ENCODE measurements around the gene CRYBB1.
A peak's percentile ranks its signal among the peaks of the same experiment; 100 is the strongest.

The CRYBB1 gene

GRCh38 chr22:26656891-26657851 lies 39.3 kb upstream of the CRYBB1 start, which contains the start of gene MIAT:
TSS of gene MIAT (plus strand) at chr22:26657588.
- H3K4me3 ChIP-seq (ENCODE audit: low read depth, low read length) = peak within 1 kb of the TSS; percentile 86
- peaks cover 27% of the 10 kb centered on the region for H3K27me3 ChIP-seq (ENCODE audit: control insufficient read depth, insufficient read depth, low read length)
- no peaks in the 10 kb centered on the region for H3K36me3 ChIP-seq (ENCODE audit: control insufficient read depth, insufficient read depth, low read length)
- H3K9ac ChIP-seq (ENCODE audit: low read length) = peak within 1 kb of the TSS; percentile 69
- H3K9me3 ChIP-seq (ENCODE audit: control insufficient read depth, insufficient read depth, low read depth, low read length) = no peaks in the 10 kb centered on the region
- H3K4me1 ChIP-seq (ENCODE audit: control insufficient read depth, insufficient read depth, low read length) = peaks cover 18% of the 10 kb centered on the region
- 0 out of 2 replicates have a peak within 1 kb of the TSS, but pooled peaks have one; percentile 3 for H3K27ac ChIP-seq (ENCODE audit: low read depth, low read length)

- Histone ChIP-seq H3K27ac (ENCODE audit: low read depth, low read length) (no peak overlapping the region), H3K4me1 (ENCODE audit: control insufficient read depth, insufficient read depth, low read length) (peaks cover 26% of the 10 kb centered on the region), H3K9ac (ENCODE audit: low read length) (no peak overlapping the region), H3K36me3 (ENCODE audit: control insufficient read depth, insufficient read depth, low read length) (no peaks in the 10 kb centered on the region), H3K27me3 (ENCODE audit: control insufficient read depth, insufficient read depth, low read length) (peaks cover 32% of the 10 kb centered on the region), H3K9me3 (ENCODE audit: control insufficient read depth, insufficient read depth, low read depth, low read length) (no peaks in the 10 kb centered on the region), H3K4me3 (ENCODE audit: low read depth, low read length) (no peak overlapping the region)
Measured at GRCh38 chr22:26651815-26652214, 34.0 kb upstream of the CRYBB1 start.

- H3K4me1 ChIP-seq (ENCODE audit: control insufficient read depth, insufficient read depth, low read length) = peaks cover 35% of the 10 kb centered on the region
- H3K4me3 ChIP-seq (ENCODE audit: low read depth, low read length) = no peak overlapping the region
- peaks cover 28% of the 10 kb centered on the region for H3K27me3 ChIP-seq (ENCODE audit: control insufficient read depth, insufficient read depth, low read length)
Measured at GRCh38 chr22:26650722-26651421, 33.0 kb upstream of the CRYBB1 start.

GRCh38 chr22:26648528-26649388 lies 30.9 kb upstream of the CRYBB1 start:
- Histone ChIP-seq H3K9ac (ENCODE audit: low read length) (peak overlapping the region; percentile 50), H3K27me3 (ENCODE audit: control insufficient read depth, insufficient read depth, low read length) (peaks cover 23% of the 10 kb centered on the region), H3K4me3 (ENCODE audit: low read depth, low read length) (peak overlapping the region; percentile 25), H3K27ac (ENCODE audit: low read depth, low read length) (no peak overlapping the region; the same call in 1 of the 2 replicates), H3K36me3 (ENCODE audit: control insufficient read depth, insufficient read depth, low read length) (no peaks in the 10 kb centered on the region), H3K9me3 (ENCODE audit: control insufficient read depth, insufficient read depth, low read depth, low read length) (no peaks in the 10 kb centered on the region), H3K4me1 (ENCODE audit: control insufficient read depth, insufficient read depth, low read length) (peaks cover 52% of the 10 kb centered on the region)

More at GRCh38 chr22:26650722-26651421, 33.0 kb upstream of the CRYBB1 start:
- no peak overlapping the region for H3K27ac ChIP-seq (ENCODE audit: low read depth, low read length)
- H3K36me3 ChIP-seq (ENCODE audit: control insufficient read depth, insufficient read depth, low read length) = no peaks in the 10 kb centered on the region
- H3K9ac ChIP-seq (ENCODE audit: low read length) = no peak overlapping the region
- H3K9me3 ChIP-seq (ENCODE audit: control insufficient read depth, insufficient read depth, low read depth, low read length) = no peaks in the 10 kb centered on the region

- peaks cover 23% of the 10 kb centered on the region for H3K27me3 ChIP-seq (ENCODE audit: control insufficient read depth, insufficient read depth, low read length)
- H3K27ac ChIP-seq (ENCODE audit: low read depth, low read length) = peak overlapping the region; percentile 62; the same call in 1 of the 2 replicates
- peaks cover 59% of the 10 kb centered on the region for H3K4me1 ChIP-seq (ENCODE audit: control insufficient read depth, insufficient read depth, low read length)
- H3K36me3 ChIP-seq (ENCODE audit: control insufficient read depth, insufficient read depth, low read length) = no peaks in the 10 kb centered on the region
- peak overlapping the region; percentile 50 for H3K9ac ChIP-seq (ENCODE audit: low read length)
- H3K4me3 ChIP-seq (ENCODE audit: low read depth, low read length) = peak overlapping the region; percentile 25
- no peaks in the 10 kb centered on the region for H3K9me3 ChIP-seq (ENCODE audit: control insufficient read depth, insufficient read depth, low read depth, low read length)
Measured at GRCh38 chr22:26648011-26648497, 30.2 kb upstream of the CRYBB1 start.

GRCh38 chr22:26646158-26646557 lies 28.3 kb upstream of the CRYBB1 start:
- Histone ChIP-seq H3K9ac (ENCODE audit: low read length) (no peak overlapping the region), H3K9me3 (ENCODE audit: control insufficient read depth, insufficient read depth, low read depth, low read length) (no peaks in the 10 kb centered on the region), H3K4me1 (ENCODE audit: control insufficient read depth, insufficient read depth, low read length) (peaks cover 78% of the 10 kb centered on the region), H3K36me3 (ENCODE audit: control insufficient read depth, insufficient read depth, low read length) (no peaks in the 10 kb centered on the region), H3K27ac (ENCODE audit: low read depth, low read length) (no peak overlapping the region), H3K4me3 (ENCODE audit: low read depth, low read length) (no peak overlapping the region), H3K27me3 (ENCODE audit: control insufficient read depth, insufficient read depth, low read length) (peaks cover 23% of the 10 kb centered on the region)

- Histone ChIP-seq H3K4me1 (ENCODE audit: control insufficient read depth, insufficient read depth, low read length) (peaks cover 82% of the 10 kb centered on the region), H3K4me3 (ENCODE audit: low read depth, low read length) (peak overlapping the region; percentile 13; the same call in 1 of the 2 replicates), H3K36me3 (ENCODE audit: control insufficient read depth, insufficient read depth, low read length) (no peaks in the 10 kb centered on the region), H3K9ac (ENCODE audit: low read length) (no peak overlapping the region), H3K9me3 (ENCODE audit: control insufficient read depth, insufficient read depth, low read depth, low read length) (no peaks in the 10 kb centered on the region), H3K27ac (ENCODE audit: low read depth, low read length) (peak overlapping the region; percentile 49), H3K27me3 (ENCODE audit: control insufficient read depth, insufficient read depth, low read length) (peaks cover 12% of the 10 kb centered on the region; the same call in 1 of the 2 replicates)
Measured at GRCh38 chr22:26643418-26644100, 25.7 kb upstream of the CRYBB1 start.

- H3K9me3 ChIP-seq (ENCODE audit: control insufficient read depth, insufficient read depth, low read depth, low read length) = no peaks in the 10 kb centered on the region
- peak overlapping the region; percentile 47 for H3K9ac ChIP-seq (ENCODE audit: low read length)
- peaks cover 4% of the 10 kb centered on the region; the same call in 1 of the 2 replicates for H3K27me3 ChIP-seq (ENCODE audit: control insufficient read depth, insufficient read depth, low read length)
- H3K4me3 ChIP-seq (ENCODE audit: low read depth, low read length) = peak overlapping the region; percentile 13
- peak overlapping the region; percentile 49 for H3K27ac ChIP-seq (ENCODE audit: low read depth, low read length)
- no peaks in the 10 kb centered on the region for H3K36me3 ChIP-seq (ENCODE audit: control insufficient read depth, insufficient read depth, low read length)
- peaks cover 76% of the 10 kb centered on the region for H3K4me1 ChIP-seq (ENCODE audit: control insufficient read depth, insufficient read depth, low read length)
Measured at GRCh38 chr22:26642465-26643417, 24.9 kb upstream of the CRYBB1 start.

- H3K27ac ChIP-seq (ENCODE audit: low read depth, low read length) = no peak overlapping the region
- no peak overlapping the region for H3K4me3 ChIP-seq (ENCODE audit: low read depth, low read length)
- H3K9me3 ChIP-seq (ENCODE audit: control insufficient read depth, insufficient read depth, low read depth, low read length) = no peaks in the 10 kb centered on the region
- H3K9ac ChIP-seq (ENCODE audit: low read length) = no peak overlapping the region
- H3K36me3 ChIP-seq (ENCODE audit: control insufficient read depth, insufficient read depth, low read length) = no peaks in the 10 kb centered on the region
- H3K27me3 ChIP-seq (ENCODE audit: control insufficient read depth, insufficient read depth, low read length) = no peaks in the 10 kb centered on the region
- H3K4me1 ChIP-seq (ENCODE audit: control insufficient read depth, insufficient read depth, low read length) = peaks cover 22% of the 10 kb centered on the region
Measured at GRCh38 chr22:26636296-26636695, 18.5 kb upstream of the CRYBB1 start.
